H54 (cell line): Measurements from ENCODE around the gene C1QTNF8.

Source experiments
- DNase-seq: peaks from one replicate; pipeline ENCODE4 v3.0.0; 2011; ENCODE audit warnings: low spot score, mixed read lengths; ENCODE audit not compliant: insufficient read length
- FAIRE-seq: peaks from 3 replicates; lab custom pipeline; 2011; peaks lifted over from hg19 to GRCh38; lab: Jason Lieb, UNC
- POLR2A ChIP-seq: IDR thresholded peaks from 2 replicates; pipeline ENCODE4 v1.6.1; 2011; ENCODE audit warnings: low read depth, mild to moderate bottlenecking, low read length

C1QTNF8 gene

GRCh38 chr16:1096169-1097082 is at the start of gene C1QTNF8:
Gene C1QTNF8, minus strand, starts transcription at chr16:1096244. Its CDS starts 1,322 bp downstream, at chr16:1094922.
- no peak for FAIRE-seq
- DNase-seq, result no peak
- no peak for TF ChIP-seq POLR2A

GRCh38 chr16:1145383-1146100 is 49.5 kb upstream of the C1QTNF8 start:
- no peak for TF ChIP-seq POLR2A
- DNase-seq (no peak), FAIRE-seq (no peak)

- DNase-seq (no peak), FAIRE-seq (no peak)
- TF ChIP-seq POLR2A, result no peak
Measured at GRCh38 chr16:1144476-1145382, 48.7 kb upstream of the C1QTNF8 start.

- no peak for TF ChIP-seq POLR2A
- no peak for FAIRE-seq
- no peak for DNase-seq
Measured at GRCh38 chr16:1143761-1144450, 47.9 kb upstream of the C1QTNF8 start.

- no peak for TF ChIP-seq POLR2A
- no peak for FAIRE-seq
- no peak for DNase-seq
Measured at GRCh38 chr16:1142911-1143310, 46.9 kb upstream of the C1QTNF8 start.

GRCh38 chr16:1141716-1142115 is 45.7 kb upstream of the C1QTNF8 start:
- FAIRE-seq, result no peak
- no peak for TF ChIP-seq POLR2A
- DNase-seq, result no peak

GRCh38 chr16:1141191-1141590 is 45.1 kb upstream of the C1QTNF8 start:
- TF ChIP-seq POLR2A, result no peak
- FAIRE-seq (no peak), DNase-seq (no peak)

GRCh38 chr16:1140582-1141162 is 44.6 kb upstream of the C1QTNF8 start:
- FAIRE-seq, result no peak
- TF ChIP-seq POLR2A, result no peak
- no peak for DNase-seq

GRCh38 chr16:1137604-1138003 is 41.6 kb upstream of the C1QTNF8 start:
- DNase-seq, result peak; percentile 72
- no peak for FAIRE-seq

GRCh38 chr16:1135459-1135825 is 39.4 kb upstream of the C1QTNF8 start:
- FAIRE-seq (no peak), DNase-seq (no peak)
- no peak for TF ChIP-seq POLR2A

More at GRCh38 chr16:1137604-1138003, 41.6 kb upstream of the C1QTNF8 start:
- TF ChIP-seq POLR2A, result no peak

- no peak for DNase-seq
- FAIRE-seq, result no peak
- no peak for TF ChIP-seq POLR2A
Measured at GRCh38 chr16:1134776-1135458, 38.9 kb upstream of the C1QTNF8 start.
